HCT116 (cell line): Measurements from ENCODE around the gene NF2.

Source experiments
- POLR2A ChIP-seq: IDR thresholded peaks from 2 replicates; pipeline ENCODE4 v1.7.0; 2011; ENCODE audit warnings: borderline replicate concordance; ENCODE audit not compliant: insufficient read depth, insufficient read length; ENCODE audit errors: extremely low read depth
- SP1 ChIP-seq: IDR thresholded peaks from 2 replicates; pipeline ENCODE4 v1.6.1; 2012; ENCODE audit warnings: low read depth
- TF ChIP-seq, protein P1 (sequence below), 3 experiments: fragments of 200-600 bp in 1 of 3; sonication (generic) in 1 of 3; IDR thresholded peaks in 2 of 3; conservative IDR thresholded peaks in 1 of 3; 2 replicates each; pipeline ENCODE4 v1.5.1; 2012 to 2017; ENCODE audit warnings: low read depth in 2 of 3, low read length in 2 of 3, antibody characterized with exemption in 1 of 3, borderline replicate concordance in 1 of 3, control low read depth in 1 of 3, mild to moderate bottlenecking in 1 of 3, mixed read lengths in 1 of 3, mixed run types in 1 of 3, moderate library complexity in 1 of 3; ENCODE audit not compliant: insufficient read depth in 1 of 3

DNA sequence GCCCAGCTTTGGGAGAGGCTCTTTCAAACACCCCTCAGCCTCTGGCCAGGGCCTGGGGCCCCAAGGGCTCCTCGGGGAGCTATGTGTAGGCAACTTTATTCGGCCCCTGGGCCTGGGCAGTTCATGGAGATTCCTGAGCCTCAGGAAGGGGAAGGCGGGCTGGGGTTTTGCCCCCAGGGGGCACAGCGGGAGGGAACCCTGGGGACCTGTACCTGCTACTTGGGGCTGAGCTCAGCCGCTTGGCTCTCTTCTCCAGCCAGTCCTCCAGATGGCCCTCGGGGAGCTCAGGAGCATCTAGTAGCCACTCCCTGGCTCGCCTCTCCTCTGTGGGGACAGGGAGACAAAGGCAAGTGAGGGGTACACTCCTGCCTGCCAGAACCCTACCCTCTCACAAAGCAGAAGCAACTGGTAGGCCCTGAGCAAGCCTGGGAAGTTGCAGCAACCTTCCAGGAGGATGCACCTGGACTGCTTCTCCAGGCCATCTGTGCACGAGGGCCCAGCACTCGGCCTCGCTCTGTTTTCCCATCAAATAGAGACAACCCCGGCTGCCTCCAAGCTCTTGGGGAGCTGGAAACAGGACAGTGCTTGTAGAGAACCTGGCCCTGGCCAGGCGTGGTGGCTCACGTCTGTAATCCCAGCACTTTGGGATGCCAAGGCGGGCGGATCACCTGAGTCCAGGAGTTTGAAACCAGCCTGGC is 134.8 kb downstream of the NF2 start:
- no peak for TF ChIP-seq POLR2A
- TF ChIP-seq, protein P1, sequence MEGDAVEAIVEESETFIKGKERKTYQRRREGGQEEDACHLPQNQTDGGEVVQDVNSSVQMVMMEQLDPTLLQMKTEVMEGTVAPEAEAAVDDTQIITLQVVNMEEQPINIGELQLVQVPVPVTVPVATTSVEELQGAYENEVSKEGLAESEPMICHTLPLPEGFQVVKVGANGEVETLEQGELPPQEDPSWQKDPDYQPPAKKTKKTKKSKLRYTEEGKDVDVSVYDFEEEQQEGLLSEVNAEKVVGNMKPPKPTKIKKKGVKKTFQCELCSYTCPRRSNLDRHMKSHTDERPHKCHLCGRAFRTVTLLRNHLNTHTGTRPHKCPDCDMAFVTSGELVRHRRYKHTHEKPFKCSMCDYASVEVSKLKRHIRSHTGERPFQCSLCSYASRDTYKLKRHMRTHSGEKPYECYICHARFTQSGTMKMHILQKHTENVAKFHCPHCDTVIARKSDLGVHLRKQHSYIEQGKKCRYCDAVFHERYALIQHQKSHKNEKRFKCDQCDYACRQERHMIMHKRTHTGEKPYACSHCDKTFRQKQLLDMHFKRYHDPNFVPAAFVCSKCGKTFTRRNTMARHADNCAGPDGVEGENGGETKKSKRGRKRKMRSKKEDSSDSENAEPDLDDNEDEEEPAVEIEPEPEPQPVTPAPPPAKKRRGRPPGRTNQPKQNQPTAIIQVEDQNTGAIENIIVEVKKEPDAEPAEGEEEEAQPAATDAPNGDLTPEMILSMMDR (IDR thresholded peaks at IDR 0.05 in 2 of 3, conservative IDR thresholded peaks at IDR 0.05 in 1 of 3; ENCODE audit: borderline replicate concordance in 1 of 3, insufficient read depth in 1 of 3, low read depth in 2 of 3, low read length in 2 of 3), result no peak
- TF ChIP-seq SP1, result no peak
